Stimulated activated CD4-positive, alpha-beta T cell treated with anti-CD3 and anti-CD28 coated beads, Interleukin-15, amount 100 ng/mL, for 48 hours (primary cell): ENCODE results near the gene SH3GL2.

Source experiments
- DNase-seq, 2 donors: peaks; one replicate each; pipeline ENCODE4 v3.0.0-alpha.2; 2020; ENCODE audit warnings: low read depth in 2 of 2

SH3GL2 gene

GRCh38 chr9:17578911-17579793 is at the start of gene SH3GL2:
TSS of gene SH3GL2 (plus strand) at chr9:17579066.
- DNase-seq = no peak

- peak in 1 of 2 donors; percentile 8 for DNase-seq
These were observed 47.1 kb upstream of the SH3GL2 start for GRCh38 chr9:17531642-17532254.

- DNase-seq = no peak
These were observed 46.4 kb upstream of the SH3GL2 start for GRCh38 chr9:17532461-17532860.

GRCh38 chr9:17535176-17535575 is 43.7 kb upstream of the SH3GL2 start:
- no peak for DNase-seq

GRCh38 chr9:17536027-17536426 is 42.8 kb upstream of the SH3GL2 start:
- DNase-seq = no peak

GRCh38 chr9:17551023-17551422 is 27.8 kb upstream of the SH3GL2 start:
- DNase-seq = no peak

GRCh38 chr9:17555362-17556054 is 23.4 kb upstream of the SH3GL2 start:
- no peak for DNase-seq

GRCh38 chr9:17556255-17556654 is 22.6 kb upstream of the SH3GL2 start:
- no peak for DNase-seq

- no peak for DNase-seq
These were observed 21.9 kb upstream of the SH3GL2 start for GRCh38 chr9:17556935-17557334.

GRCh38 chr9:17571825-17572224 is 7.0 kb upstream of the SH3GL2 start:
- no peak for DNase-seq

- no peak for DNase-seq
These were observed 4.5 kb upstream of the SH3GL2 start for GRCh38 chr9:17574342-17574741.

- DNase-seq = no peak
These were observed 322 bp upstream of the SH3GL2 start for GRCh38 chr9:17578577-17578910.

- no peak for DNase-seq
These were observed 1.3 kb downstream of the SH3GL2 start for GRCh38 chr9:17580119-17580518.

- no peak for DNase-seq
These were observed 8.2 kb downstream of the SH3GL2 start for GRCh38 chr9:17587113-17587512.

GRCh38 chr9:17588395-17588794 is 9.5 kb downstream of the SH3GL2 start:
- DNase-seq = no peak

- no peak for DNase-seq
These were observed 10.1 kb downstream of the SH3GL2 start for GRCh38 chr9:17588941-17589340.

GRCh38 chr9:17589771-17590170 is 10.9 kb downstream of the SH3GL2 start:
- no peak for DNase-seq

- DNase-seq = no peak
These were observed 16.1 kb downstream of the SH3GL2 start for GRCh38 chr9:17594961-17595360.

GRCh38 chr9:17597977-17598376 is 19.1 kb downstream of the SH3GL2 start:
- no peak for DNase-seq

GRCh38 chr9:17600962-17601593 is 22.2 kb downstream of the SH3GL2 start:
- DNase-seq = no peak

GRCh38 chr9:17604556-17604955 is 25.7 kb downstream of the SH3GL2 start:
- no peak for DNase-seq

GRCh38 chr9:17609312-17610005 is 30.6 kb downstream of the SH3GL2 start:
- DNase-seq = no peak
